H1 (cell line): ENCODE data around the gene SDSL. TPM values are rescaled to one million over a fixed set of nuclear protein-coding genes. Genes with fewer than 3 reads are reported as not detected.

Experiments
- CTCF ChIA-PET: fragments of 300-600 bp; sonication (Branson Sonifier 250); formaldehyde crosslinking; loops from one replicate; lab custom pipeline; 2021; ENCODE audit not compliant: partially characterized antibody; lab: Charles Lee
- POLR2A ChIA-PET: fragments of 300-600 bp; sonication (Branson Sonifier 250); formaldehyde crosslinking; loops from one replicate; lab custom pipeline; 2021; ENCODE audit warnings: inconsistent platforms; ENCODE audit not compliant: partially characterized antibody; lab: Charles Lee
- DNase-seq, 2 experiments: peaks; one replicate each; pipeline versions ENCODE4 v3.0.0 to v3.0.0-alpha.2; 2010 to 2022; ENCODE audit warnings: low spot score in 2 of 2, low read depth in 1 of 2, mixed read lengths in 1 of 2
- FAIRE-seq: peaks from 2 replicates; lab custom pipeline; 2011; peaks lifted over from hg19 to GRCh38; lab: Jason Lieb, UNC
- H2AFZ ChIP-seq: 2 replicates; pipeline ENCODE4 v1.8.1; 2012; ENCODE audit warnings: low read length, inconsistent platforms
- H2AK5ac ChIP-seq: 2 replicates; pipeline ENCODE4 v1.6.1; 2013; ENCODE audit warnings: low read depth, low read length
- H2BK120ac ChIP-seq: replicated peaks from 2 replicates; pipeline ENCODE3; 2013; ENCODE audit warnings: low read depth, low read length, inconsistent platforms
- H2BK12ac ChIP-seq: 2 replicates; pipeline ENCODE4 v1.6.1; 2013; ENCODE audit warnings: low read depth, low read length
- H2BK15ac ChIP-seq: 2 replicates; pipeline ENCODE4 v1.6.1; 2013; ENCODE audit warnings: low read length
- H2BK20ac ChIP-seq: 2 replicates; pipeline ENCODE4 v1.6.1; 2013; ENCODE audit warnings: low read length
- H2BK5ac ChIP-seq: 2 replicates; pipeline ENCODE4 v1.6.1; 2013; ENCODE audit warnings: low read depth, low read length
- H3K14ac ChIP-seq: 2 replicates; pipeline ENCODE4 v1.6.1; 2013; ENCODE audit warnings: inconsistent platforms; ENCODE audit not compliant: insufficient read length
- H3K18ac ChIP-seq: 2 replicates; pipeline ENCODE4 v1.6.1; 2013; ENCODE audit warnings: low read length; ENCODE audit errors: extremely low read depth
- H3K23ac ChIP-seq: 2 replicates; pipeline ENCODE4 v1.6.1; 2013; ENCODE audit warnings: inconsistent platforms; ENCODE audit not compliant: insufficient read length
- H3K23me2 ChIP-seq: 2 replicates; pipeline ENCODE4 v1.6.1; 2013; ENCODE audit warnings: low read depth, low read length
- H3K27ac ChIP-seq: 2 replicates; pipeline ENCODE4 v1.6.1; 2011; ENCODE audit warnings: low read depth, low read length, inconsistent platforms
- H3K27me3 ChIP-seq, 4 experiments: replicated peaks in 1 of 4; 1 replicate in 1 of 4; 2 replicates in 3 of 4; pipeline versions ENCODE4 v1.6.1 to v1.8.1; 2011 to 2013; ENCODE audit warnings: low read length in 3 of 4, mild to moderate bottlenecking in 3 of 4, inconsistent platforms in 2 of 4, mixed read lengths in 2 of 4, moderate library complexity in 1 of 4; ENCODE audit not compliant: control insufficient read depth in 3 of 4, insufficient read depth in 3 of 4; ENCODE audit errors: extremely low read depth in 1 of 4
- H3K36me3 ChIP-seq, 4 experiments: 2 replicates each; pipeline versions ENCODE4 v1.6.1 to v1.8.1; 2011 to 2013; ENCODE audit warnings: mild to moderate bottlenecking in 4 of 4, low read length in 3 of 4, moderate library complexity in 2 of 4, control low read depth in 1 of 4, inconsistent platforms in 1 of 4; ENCODE audit not compliant: insufficient read depth in 4 of 4, control insufficient read depth in 2 of 4
- H3K4ac ChIP-seq: replicated peaks from 2 replicates; pipeline ENCODE3; 2013; ENCODE audit warnings: low read length, low read depth, mixed read lengths, inconsistent platforms; ENCODE audit not compliant: insufficient read length
- H3K4me1 ChIP-seq, 4 experiments: replicated peaks in 1 of 4; 1 replicate in 1 of 4; 2 replicates in 3 of 4; pipeline versions ENCODE4 v1.6.1 to v1.8.1; 2011 to 2013; ENCODE audit warnings: low read length in 3 of 4, inconsistent platforms in 2 of 4, mixed read lengths in 1 of 4; ENCODE audit not compliant: insufficient read depth in 4 of 4, control insufficient read depth in 3 of 4
- H3K4me2 ChIP-seq, 2 experiments: 2 replicates each; pipeline versions ENCODE4 v1.6.1 to v1.8.1; 2011 to 2013; ENCODE audit warnings: low read depth in 2 of 2, low read length in 2 of 2, control low read depth in 1 of 2, inconsistent platforms in 1 of 2, mild to moderate bottlenecking in 1 of 2; ENCODE audit not compliant: insufficient read depth in 1 of 2
- H3K4me3 ChIP-seq, 4 experiments: fragments of 200-600, 300-600 bp in 1 of 4; sonication (generic), shearing (Covaris generic), sonication (Bioruptor Twin) in 1 of 4; 2 replicates each; pipeline versions ENCODE4 v1.5.1 to v1.8.1; 2011 to 2016; ENCODE audit warnings: low read length in 4 of 4, low read depth in 3 of 4, control low read depth in 2 of 4, inconsistent platforms in 2 of 4, mild to moderate bottlenecking in 2 of 4, mixed read lengths in 1 of 4, moderate library complexity in 1 of 4; ENCODE audit not compliant: insufficient read depth in 2 of 4; ENCODE audit errors: extremely low read depth in 1 of 4
- H3K56ac ChIP-seq: replicated peaks from 2 replicates; pipeline ENCODE3; 2013; ENCODE audit warnings: low read depth, mild to moderate bottlenecking, mixed read lengths, low read length, inconsistent platforms; ENCODE audit not compliant: insufficient read length
- H3K79me1 ChIP-seq: 2 replicates; pipeline ENCODE4 v1.6.1; 2013; ENCODE audit warnings: low read depth, low read length, control low read depth
- H3K79me2 ChIP-seq, 2 experiments: 2 replicates each; pipeline versions ENCODE4 v1.6.1 to v1.8.1; 2012 to 2013; ENCODE audit warnings: low read length in 2 of 2, mild to moderate bottlenecking in 2 of 2, inconsistent platforms in 1 of 2; ENCODE audit not compliant: insufficient read depth in 2 of 2, control insufficient read depth in 1 of 2
- H3K9ac ChIP-seq, 4 experiments: replicated peaks in 1 of 4; 1 replicate in 1 of 4; 2 replicates in 3 of 4; pipeline versions ENCODE4 v1.6.1 to v1.8.1; 2011 to 2013; ENCODE audit warnings: low read depth in 3 of 4, low read length in 3 of 4, control low read depth in 2 of 4, mild to moderate bottlenecking in 2 of 4, moderate library complexity in 2 of 4, inconsistent platforms in 1 of 4; ENCODE audit errors: extremely low read depth in 1 of 4
- H3K9me3 ChIP-seq, 2 experiments: 2 replicates each; pipeline versions ENCODE4 v1.6.1 to v1.8.1; 2012 to 2013; ENCODE audit warnings: mild to moderate bottlenecking in 2 of 2, moderate library complexity in 2 of 2, control low read depth in 1 of 2, inconsistent platforms in 1 of 2, low read depth in 1 of 2, low read length in 1 of 2, mixed read lengths in 1 of 2; ENCODE audit not compliant: insufficient read depth in 2 of 2
- H4K20me1 ChIP-seq, 2 experiments: replicated peaks in 1 of 2; 2 replicates each; pipeline versions ENCODE3 to v1.8.1; 2011 to 2013; ENCODE audit warnings: inconsistent platforms in 2 of 2, low read length in 2 of 2, mild to moderate bottlenecking in 1 of 2; ENCODE audit not compliant: insufficient read depth in 2 of 2, control insufficient read depth in 1 of 2
- H4K5ac ChIP-seq: 2 replicates; pipeline ENCODE4 v1.6.1; 2013; ENCODE audit warnings: low read length, low read depth, mixed read lengths, inconsistent platforms; ENCODE audit not compliant: insufficient read length
- H4K8ac ChIP-seq: 2 replicates; pipeline ENCODE4 v1.8.0; 2013; ENCODE audit warnings: mild to moderate bottlenecking, moderate library complexity, low read length, inconsistent platforms; ENCODE audit not compliant: insufficient read depth; ENCODE audit errors: extremely low read depth
- H4K91ac ChIP-seq: replicated peaks from 2 replicates; pipeline ENCODE3; 2013; ENCODE audit warnings: low read length, mixed read lengths, inconsistent platforms; ENCODE audit not compliant: insufficient read length
- BRCA1 ChIP-seq: IDR thresholded peaks from 2 replicates; pipeline ENCODE4 v1.6.1; 2012; ENCODE audit warnings: low read depth, low read length, improper control_type of control experiment
- CEBPB ChIP-seq: IDR thresholded peaks from 2 replicates; pipeline ENCODE4 v1.6.1; 2012; ENCODE audit warnings: low read depth, low read length
- CHD1 ChIP-seq: IDR thresholded peaks from 2 replicates; pipeline ENCODE4 v1.6.1; 2012; ENCODE audit warnings: low read depth, low read length, improper control_type of control experiment
- EGR1 ChIP-seq: IDR thresholded peaks from 2 replicates; pipeline ENCODE4 v1.6.1; 2011; ENCODE audit warnings: low read depth, low read length, borderline replicate concordance
- EZH2 ChIP-seq: fragments of 200-600 bp; sonication (generic); IDR thresholded peaks from 2 replicates; pipeline ENCODE4 v1.7.1; 2012; ENCODE audit warnings: low read depth, mild to moderate bottlenecking, moderate library complexity, low read length, inconsistent platforms; ENCODE audit not compliant: severe bottlenecking
- FOSL1 ChIP-seq: IDR thresholded peaks from 2 replicates; pipeline ENCODE4 v1.6.1; 2011; ENCODE audit warnings: mild to moderate bottlenecking, low read depth, low read length, moderate library complexity; ENCODE audit not compliant: insufficient read depth
- JUN ChIP-seq: IDR thresholded peaks from 2 replicates; pipeline ENCODE4 v1.6.1; 2011; ENCODE audit warnings: low read depth, mild to moderate bottlenecking, improper control_type of control experiment, low read length
- NANOG ChIP-seq: IDR thresholded peaks from 2 replicates; pipeline ENCODE4 v1.6.1; 2011; ENCODE audit warnings: low read length, low read depth, mild to moderate bottlenecking, inconsistent platforms; ENCODE audit not compliant: insufficient read depth, poor library complexity, severe bottlenecking
- NRF1 ChIP-seq: IDR thresholded peaks from 2 replicates; pipeline ENCODE4 v1.6.1; 2011; ENCODE audit warnings: mild to moderate bottlenecking, low read depth, low read length, improper control_type of control experiment
- RNF2 ChIP-seq: fragments of 200-900, 300-1000 bp; sonication (generic); IDR thresholded peaks from 2 replicates; pipeline ENCODE4 v1.7.1; 2016; ENCODE audit warnings: borderline replicate concordance, low read depth, mild to moderate bottlenecking, antibody characterized with exemption, low read length; ENCODE audit not compliant: poor library complexity, severe bottlenecking; ENCODE audit errors: missing control alignments
- TAF1 ChIP-seq: IDR thresholded peaks from 2 replicates; pipeline ENCODE4 v1.6.1; 2011; ENCODE audit warnings: mild to moderate bottlenecking, low read depth, low read length
- YY1 ChIP-seq: IDR thresholded peaks from 2 replicates; pipeline ENCODE4 v1.6.1; 2011; ENCODE audit warnings: low read depth, mild to moderate bottlenecking, low read length
- WGBS, 2 experiments: shearing (Covaris generic) in 1 of 2; methylation state at CpG; one replicate each; pipeline versions ENCODE4 v1.1.6 to v1.1.7; 2013 to 2015; ENCODE audit warnings: low lambda C conversion rate in 2 of 2, mixed read lengths in 2 of 2, inconsistent platforms in 1 of 2, low coverage in 1 of 2, missing lambda C conversion rate in 1 of 2; ENCODE audit not compliant: insufficient replicate concordance in 2 of 2, insufficient coverage in 1 of 2, insufficient read length in 1 of 2; ENCODE audit errors: extremely low coverage in 1 of 2, missing lambda C conversion rate in 1 of 2; 5-methylcytosine and 5-hydroxymethylcytosine counted together
- polyA plus RNA-seq, 7 experiments: library from polyadenylated mRNA; depleted of rRNA in 3 of 7; stranded (reverse) in 5 of 7; unstranded in 2 of 7; fragments of >200 nt in 5 of 7; fragments of 200-250 nt in 2 of 7; gene quantifications; 1 replicate in 5 of 7; 2 replicates in 1 of 7; 4 replicates in 1 of 7; pipeline versions ENCODE4 v1.2.1 to v1.2.3, GENCODE V29; 2011 to 2013; ENCODE audit warnings: missing spikeins in 2 of 7, mixed read lengths in 2 of 7
- total RNA-seq: library from RNA; stranded (reverse); fragmentation: NEBNext Ultra II Directional; extraction: Animal tissue kit (Norgen Biotek cat#: 25700); gene quantifications from 2 replicates; pipeline ENCODE4 v1.2.1, GENCODE V29; 2021
- TF ChIP-seq, protein P1 (sequence below): IDR thresholded peaks from 2 replicates; pipeline ENCODE4 v1.6.1; 2011; ENCODE audit warnings: low read length, improper control_type of control experiment

SDSL gene
- total and polyA plus RNA-seq, 2 of the 8 experiments (the other 6 are each of a cell fraction or from before 2014, with no cell fraction given): 0.69 to 1.3 TPM

DNA sequence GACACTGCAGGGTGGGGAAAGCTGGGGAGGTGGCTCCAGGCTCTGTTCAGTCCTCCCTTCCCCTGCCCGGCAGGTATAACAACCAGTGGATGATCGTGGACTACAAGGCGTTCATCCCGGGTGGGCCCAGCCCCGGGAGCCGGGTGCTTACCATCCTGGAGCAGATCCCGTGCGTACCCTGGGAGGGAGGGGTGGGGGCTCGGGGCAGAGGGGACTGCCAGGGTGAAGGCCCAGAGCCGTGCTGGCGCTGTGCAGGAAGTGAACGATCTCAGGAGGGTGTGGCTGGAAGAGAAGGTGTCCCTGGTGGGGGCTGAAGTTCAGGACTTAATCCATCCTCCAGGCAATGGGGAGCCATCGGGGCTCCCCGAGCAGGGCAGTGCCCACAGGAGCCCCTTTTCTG is 37.4 kb upstream of the SDSL start:
- Histone ChIP-seq H3K79me1 (no peaks in the 10 kb centered on the region), H3K9ac (no peak overlapping the region), H4K8ac (no peak overlapping the region), H3K9me3 (no peaks in the 10 kb centered on the region), H3K18ac (no peak overlapping the region), H3K56ac (no peak overlapping the region), H3K27ac (no peak overlapping the region), H3K4me1 (no peaks in the 10 kb centered on the region), H4K91ac (no peak overlapping the region), H3K36me3 (peaks cover 0 to 8% (median 4%) of the 10 kb centered on the region in 4 experiments; a peak in 5 of 8 replicates), H3K4me3 (no peak overlapping the region), H3K14ac (no peak overlapping the region), H2BK5ac (no peak overlapping the region; the same call in 1 of the 2 replicates), H3K79me2 (no peaks in the 10 kb centered on the region), H2BK20ac (no peak overlapping the region), H2BK12ac (no peak overlapping the region), H2AFZ (no peak overlapping the region), H2BK120ac (no peak overlapping the region), H4K5ac (no peak overlapping the region), H3K4me2 (no peak overlapping the region), H3K27me3 (no peaks in the 10 kb centered on the region), H3K4ac (no peak overlapping the region), H4K20me1 (peaks cover 0 to 2% of the 10 kb centered on the region in 2 experiments), H3K23me2 (peaks cover 2% of the 10 kb centered on the region; the same call in 1 of the 2 replicates), H3K23ac (no peak overlapping the region), H2BK15ac (no peak overlapping the region), H2AK5ac (no peak overlapping the region)
- no peak for FAIRE-seq
- 100% methylated on average over 8 of the region's 14 CpGs; no CpG with 5 or more reads in 1 of the 2 experiments for WGBS, 2 experiments
- DNase-seq: no peak
- CTCF ChIA-PET: interaction anchor here (1.0 kb wide), 1 partner anchor 39 kb away, joined by 3 read pairs; no protein-coding TSS in a partner anchor
- POLR2A ChIA-PET: interaction anchor here (1.0 kb wide), 1 partner anchor 13 kb away, joined by 3 read pairs; no protein-coding TSS in a partner anchor
- TF ChIP-seq RNF2 (no peak), TAF1 (no peak), YY1 (no peak), BRCA1 (no peak), CEBPB (no peak), FOSL1 (no peak), EZH2 (no peak), NRF1 (no peak), EGR1 (no peak), JUN (no peak), CHD1 (no peak), NANOG (no peak)
- TF ChIP-seq, protein P1, sequence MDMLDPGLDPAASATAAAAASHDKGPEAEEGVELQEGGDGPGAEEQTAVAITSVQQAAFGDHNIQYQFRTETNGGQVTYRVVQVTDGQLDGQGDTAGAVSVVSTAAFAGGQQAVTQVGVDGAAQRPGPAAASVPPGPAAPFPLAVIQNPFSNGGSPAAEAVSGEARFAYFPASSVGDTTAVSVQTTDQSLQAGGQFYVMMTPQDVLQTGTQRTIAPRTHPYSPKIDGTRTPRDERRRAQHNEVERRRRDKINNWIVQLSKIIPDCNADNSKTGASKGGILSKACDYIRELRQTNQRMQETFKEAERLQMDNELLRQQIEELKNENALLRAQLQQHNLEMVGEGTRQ: no peak
